Measurements from ENCODE around the gene TNFAIP8L2.
A peak's percentile ranks its signal among the peaks of the same experiment; 100 is the strongest.

Gene TNFAIP8L2

DNA sequence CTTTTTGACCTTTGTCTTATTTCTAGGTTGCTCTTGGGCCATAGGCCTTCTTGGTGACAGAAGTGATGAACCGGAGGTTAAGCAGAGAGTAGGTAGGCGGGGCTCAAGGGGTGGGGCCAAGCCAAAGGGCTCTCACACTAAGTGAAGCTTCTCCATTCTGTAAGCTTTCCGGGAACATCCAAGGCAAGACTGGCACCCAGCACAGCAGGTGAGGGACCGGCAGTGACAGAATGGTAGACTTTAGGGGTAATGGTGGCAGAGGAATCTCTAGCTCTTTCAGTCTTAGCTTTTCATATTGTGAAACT is at the start of gene TNFAIP8L2:
Gene TNFAIP8L2 (plus strand): TSS at position 135 of the 305 bp plus-strand sequence. CDS start 2,049 bp downstream, outside the sequence.
- peak; percentile 84 for DNase-seq

GRCh38 chr1:151106894-151107293 is 49.6 kb upstream of the TNFAIP8L2 start:
- no peak for DNase-seq

DNA sequence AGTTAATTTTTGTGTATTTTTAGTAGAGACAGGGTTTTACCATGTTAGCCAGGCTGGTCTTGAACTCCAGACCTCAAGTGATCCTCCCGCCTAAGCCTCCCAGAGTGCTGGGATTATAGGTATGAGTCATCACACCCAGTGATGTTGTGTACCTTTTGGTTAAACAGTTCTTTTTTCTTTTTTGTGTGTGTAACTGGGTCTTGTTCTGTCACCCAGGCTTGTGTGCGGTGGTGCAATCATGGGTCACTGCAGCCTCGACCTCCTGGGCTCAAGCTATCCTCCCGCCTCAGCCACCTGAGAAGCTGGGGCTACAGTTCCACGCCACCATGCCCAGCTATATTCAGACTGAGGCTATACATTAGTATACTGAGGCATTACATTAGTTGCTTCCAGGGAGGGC is 48.1 kb upstream of the TNFAIP8L2 start:
- DNase-seq: no peak

DNA sequence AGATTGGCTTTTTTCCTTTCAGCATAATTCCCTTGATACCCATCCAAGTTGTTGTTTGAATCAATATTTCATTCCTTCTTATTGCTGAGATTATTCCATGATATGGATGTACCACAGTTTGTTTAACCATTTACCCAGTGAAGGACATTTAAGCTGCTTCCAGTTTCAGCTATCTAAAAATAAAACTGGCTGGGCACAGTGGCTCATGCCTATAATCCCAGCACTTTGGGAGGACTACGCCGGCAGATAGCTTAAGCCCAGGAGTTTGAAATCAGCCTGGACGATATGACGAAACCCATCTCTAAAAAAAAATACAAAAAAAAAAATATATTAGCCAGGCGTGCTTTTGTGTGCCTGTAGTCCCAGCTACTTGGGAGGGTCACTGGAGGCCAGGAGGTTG is 42.6 kb upstream of the TNFAIP8L2 start:
- no peak for DNase-seq

DNA sequence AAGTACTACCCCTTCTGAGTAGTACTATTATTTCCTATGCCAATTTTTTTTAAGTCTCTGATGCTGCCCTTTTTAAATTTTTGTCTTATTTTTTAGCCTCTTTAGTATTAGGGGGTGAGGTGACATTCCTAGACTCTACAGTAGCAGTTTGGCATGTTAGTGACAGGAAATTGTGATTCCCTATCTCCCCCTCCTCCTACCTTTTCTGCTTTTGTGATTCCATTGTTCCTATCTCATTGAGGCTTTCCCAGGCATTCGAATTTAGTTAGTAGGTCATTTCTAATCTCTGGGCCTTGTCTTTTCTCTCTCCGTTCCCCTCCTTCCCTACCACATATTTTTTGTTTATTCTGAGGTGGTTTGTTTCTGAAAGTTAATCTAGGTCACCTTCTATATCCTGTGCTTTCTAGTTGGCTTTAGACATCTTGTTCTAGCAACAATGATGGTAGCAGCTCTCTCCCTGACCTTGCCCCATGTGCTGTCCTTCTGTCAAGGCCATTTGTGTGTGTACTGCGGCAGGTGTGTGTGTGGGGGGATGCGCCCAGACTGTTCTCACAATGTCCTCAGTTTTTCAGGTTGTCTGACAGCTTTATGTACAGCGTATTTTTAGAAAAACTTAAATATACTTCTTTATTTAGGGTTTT is 31.6 kb upstream of the TNFAIP8L2 start:
- no peak for DNase-seq

GRCh38 chr1:151128800-151129199 is 27.6 kb upstream of the TNFAIP8L2 start:
- DNase-seq: no peak

DNA sequence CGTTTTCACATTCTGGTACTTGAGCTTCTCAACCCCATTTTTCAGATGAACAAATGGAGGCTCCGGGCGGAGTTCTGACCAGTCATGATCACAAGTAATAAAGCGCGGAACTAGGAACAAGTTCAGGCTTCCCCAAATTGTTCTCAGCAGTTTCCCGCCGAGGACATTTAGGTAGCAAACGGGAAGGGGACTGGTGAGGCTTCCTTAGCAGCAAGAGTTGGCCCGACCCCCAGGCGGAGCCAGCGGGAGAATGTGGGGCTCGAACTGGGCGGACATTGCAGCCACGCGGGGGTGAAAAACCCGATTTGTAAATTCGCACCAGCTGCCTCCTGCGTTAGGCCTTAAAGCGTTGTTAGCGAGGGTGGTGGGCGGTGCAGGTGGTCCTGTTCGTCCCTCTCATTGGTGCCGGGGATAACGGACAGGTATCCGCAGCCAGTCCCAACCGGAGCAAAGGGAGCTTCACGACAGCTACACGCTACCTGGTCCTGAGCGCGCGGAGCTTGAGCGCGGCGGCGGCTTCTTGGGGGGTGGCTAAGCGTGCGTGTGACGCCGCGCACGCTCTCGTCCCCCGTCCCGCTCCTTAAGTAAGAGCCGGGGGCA is 25.4 kb upstream of the TNFAIP8L2 start:
- peak; percentile 85 for DNase-seq

- DNase-seq: no peak
Measured at GRCh38 chr1:151131701-151132334, 24.6 kb upstream of the TNFAIP8L2 start.

GRCh38 chr1:151132335-151133017 is 24.0 kb upstream of the TNFAIP8L2 start:
- no peak for DNase-seq

- no peak for DNase-seq
Measured at GRCh38 chr1:151133018-151133806, 23.2 kb upstream of the TNFAIP8L2 start.

- no peak for DNase-seq
Measured at GRCh38 chr1:151134396-151134795, 22.1 kb upstream of the TNFAIP8L2 start.

DNA sequence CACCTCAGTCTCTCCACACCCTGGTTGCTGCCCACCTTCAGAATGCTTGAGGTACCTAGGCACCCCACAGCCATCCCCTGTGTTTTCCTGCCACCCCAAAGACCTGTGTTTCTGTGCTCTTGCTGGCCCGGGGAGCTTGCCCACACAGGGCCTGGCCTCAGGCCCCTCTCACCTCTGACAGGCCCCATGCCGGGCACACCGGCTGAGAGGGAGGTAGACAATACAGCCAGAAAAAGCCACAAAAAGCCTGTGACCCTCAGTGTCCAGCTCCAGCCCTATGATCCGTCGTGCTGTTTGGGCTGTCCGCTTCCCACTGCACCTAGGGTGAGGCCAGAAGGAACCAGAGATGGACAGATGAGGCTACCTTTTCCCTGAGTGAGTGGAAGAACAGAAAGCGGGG is 21.5 kb upstream of the TNFAIP8L2 start:
- DNase-seq: no peak

DNA sequence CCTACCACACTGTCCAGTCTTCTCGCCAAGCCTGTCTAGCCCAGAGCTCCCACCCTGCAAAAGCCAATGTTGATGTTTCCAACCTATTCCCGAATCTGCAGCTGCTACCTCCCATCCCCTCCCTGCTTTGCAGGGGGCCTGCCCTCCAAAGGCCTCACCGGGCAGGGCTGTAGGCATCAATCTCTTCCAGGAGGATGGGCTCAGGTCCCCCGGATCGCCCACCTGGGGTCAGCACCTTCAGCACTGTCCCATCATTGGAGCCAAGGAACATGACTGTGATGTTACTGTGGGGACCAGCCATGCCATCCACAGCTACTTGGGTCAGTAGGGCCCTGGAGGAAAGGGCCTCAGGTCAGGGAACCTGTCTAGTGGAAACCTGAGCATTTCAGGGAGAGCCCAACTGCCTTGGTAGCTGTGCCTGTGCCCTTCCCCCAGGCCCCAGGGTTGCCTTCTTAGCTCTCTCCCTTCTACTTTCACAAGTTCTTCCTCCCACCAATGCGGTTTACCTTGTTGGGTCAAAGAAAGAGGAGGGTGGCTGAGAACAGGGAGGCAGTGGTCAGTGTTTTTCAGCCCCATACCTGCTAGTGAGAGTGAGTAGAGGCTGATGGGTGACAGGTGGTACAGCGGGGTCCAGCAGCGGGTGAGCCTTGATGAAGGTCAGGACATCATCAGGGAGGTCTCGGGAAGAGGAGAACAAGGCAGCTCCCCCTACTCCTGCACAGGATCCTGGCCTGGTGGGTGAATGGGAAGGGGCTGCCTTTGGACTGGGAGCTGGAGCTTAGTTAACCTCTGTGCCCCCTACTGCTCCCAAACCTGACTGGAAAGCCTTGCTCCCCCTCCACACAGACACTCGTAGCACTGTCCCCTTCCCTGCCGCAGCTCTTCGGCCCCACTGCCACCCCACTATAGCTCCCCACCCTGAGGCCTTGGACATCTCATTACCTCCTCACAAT is 20.7 kb upstream of the TNFAIP8L2 start:
- DNase-seq: no peak

- no peak for DNase-seq
Measured at GRCh38 chr1:151137789-151138188, 18.7 kb upstream of the TNFAIP8L2 start.

DNA sequence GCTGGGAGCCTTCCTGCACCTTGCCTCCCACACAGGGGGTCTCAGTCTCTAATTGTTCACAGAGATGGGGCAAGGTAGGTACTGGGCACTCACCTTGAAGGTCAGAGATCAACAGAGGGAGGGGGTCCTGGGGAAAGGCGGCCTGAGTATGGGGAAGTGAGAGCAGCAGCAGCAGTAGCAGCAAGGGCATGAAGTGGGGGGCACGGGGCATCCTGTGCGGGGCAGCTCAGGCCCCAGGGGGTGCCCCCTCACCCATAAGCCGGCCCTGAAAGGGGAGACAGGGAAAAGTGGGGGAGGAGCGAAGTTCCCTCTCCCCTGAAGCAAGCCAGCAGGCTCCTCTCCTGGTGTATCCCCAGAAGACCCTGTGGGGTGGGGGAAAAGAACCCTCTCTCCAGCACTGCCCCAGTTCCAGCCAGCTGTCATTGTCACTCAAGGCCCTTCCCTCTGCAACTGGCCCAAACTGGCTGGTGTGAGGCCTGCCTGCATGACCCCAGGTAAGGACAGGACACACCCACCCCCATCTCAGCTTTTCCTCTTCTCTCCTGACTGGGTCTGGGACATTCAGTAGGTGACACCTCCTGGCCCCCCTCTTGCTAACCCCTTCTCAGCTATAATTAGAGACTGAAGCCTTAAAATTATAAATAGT is 13.9 kb upstream of the TNFAIP8L2 start:
- no peak for DNase-seq

DNA sequence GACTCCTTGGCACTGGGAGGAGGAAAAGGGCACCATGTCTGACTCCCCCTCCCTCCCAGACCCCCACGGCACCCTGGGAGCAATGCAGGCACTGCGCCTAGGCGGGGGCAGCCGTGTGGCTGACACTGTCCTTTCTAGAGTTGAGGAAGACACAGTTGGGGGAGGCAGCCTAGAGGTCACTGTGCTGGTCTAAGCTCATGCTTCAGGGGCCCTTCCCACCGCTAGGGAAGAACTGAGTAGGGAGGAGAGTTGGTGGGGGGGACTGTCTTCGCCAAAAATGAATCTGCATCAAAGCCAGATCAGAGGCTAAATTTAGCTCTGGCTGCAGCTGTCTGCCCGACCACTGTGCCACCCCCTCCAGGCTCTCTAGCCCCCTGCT is 13.4 kb upstream of the TNFAIP8L2 start:
- DNase-seq: no peak

GRCh38 chr1:151143986-151144385 is 12.5 kb upstream of the TNFAIP8L2 start:
- no peak for DNase-seq

- no peak for DNase-seq
Measured at GRCh38 chr1:151144474-151145303, 11.8 kb upstream of the TNFAIP8L2 start.

- no peak for DNase-seq
Measured at GRCh38 chr1:151145304-151146071, 11.0 kb upstream of the TNFAIP8L2 start.

DNA sequence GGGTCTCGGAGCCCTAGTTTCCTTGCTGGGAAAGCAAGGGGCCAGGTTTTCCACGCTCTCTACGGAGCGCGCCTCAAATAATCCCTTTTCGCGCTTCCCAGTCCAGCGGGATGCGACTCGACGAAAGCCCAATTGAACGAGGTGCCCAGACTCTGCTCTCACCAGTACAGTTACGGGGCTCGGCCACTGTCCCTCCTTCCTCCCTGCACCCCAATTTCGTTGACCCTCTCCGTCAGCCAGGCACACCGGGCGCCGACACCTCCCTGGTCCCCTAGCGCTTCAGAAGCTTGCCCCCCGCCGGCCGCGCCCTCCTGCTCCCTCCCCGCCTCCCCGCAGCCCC is 10.4 kb upstream of the TNFAIP8L2 start:
- DNase-seq: no peak
